ENCODE results near the gene CCDC124.
"Not testable (repeated sequence)": the region's sequence is repeated elsewhere in the genome, so short reads cannot be mapped to it uniquely, and the experiment has no call there.

CCDC124 gene

DNA sequence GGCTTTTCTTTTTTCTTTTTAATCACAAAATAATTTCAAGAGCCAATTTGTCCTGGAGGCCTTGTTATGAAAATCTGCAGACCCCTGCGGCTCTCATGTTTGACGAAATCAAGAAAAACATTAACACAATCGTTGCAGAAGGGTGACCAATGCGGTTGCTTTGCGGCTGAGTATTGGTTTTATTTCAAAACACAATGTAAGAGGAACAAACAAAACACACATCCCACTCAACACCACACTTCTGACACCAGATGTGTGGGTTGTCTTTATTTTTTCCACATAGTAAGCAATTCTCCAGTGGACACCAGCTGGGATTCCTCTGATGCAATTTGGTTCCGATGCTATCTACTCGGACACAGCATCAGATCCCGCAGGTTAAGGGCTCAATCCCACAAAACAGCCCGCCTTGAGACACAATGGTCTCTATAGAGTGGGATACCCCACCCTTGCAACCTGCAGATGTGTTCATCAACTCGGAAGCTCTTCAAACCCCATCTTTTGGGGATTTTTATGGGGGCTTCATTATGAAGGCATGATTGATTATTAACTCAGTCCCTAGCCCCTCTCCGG is 21.9 kb upstream of the CCDC124 start:
- H3K4me1 ChIP-seq (ENCODE audit: control insufficient read depth, low read length), result no peaks in the 10 kb centered on the region
- H4K20me1 ChIP-seq (ENCODE audit: control insufficient read depth, insufficient read depth, low read depth, low read length), result no peaks in the 10 kb centered on the region
- H3K27ac ChIP-seq (ENCODE audit: low read depth, low read length), result no peak overlapping the region
- TF ChIP-seq, protein P1, sequence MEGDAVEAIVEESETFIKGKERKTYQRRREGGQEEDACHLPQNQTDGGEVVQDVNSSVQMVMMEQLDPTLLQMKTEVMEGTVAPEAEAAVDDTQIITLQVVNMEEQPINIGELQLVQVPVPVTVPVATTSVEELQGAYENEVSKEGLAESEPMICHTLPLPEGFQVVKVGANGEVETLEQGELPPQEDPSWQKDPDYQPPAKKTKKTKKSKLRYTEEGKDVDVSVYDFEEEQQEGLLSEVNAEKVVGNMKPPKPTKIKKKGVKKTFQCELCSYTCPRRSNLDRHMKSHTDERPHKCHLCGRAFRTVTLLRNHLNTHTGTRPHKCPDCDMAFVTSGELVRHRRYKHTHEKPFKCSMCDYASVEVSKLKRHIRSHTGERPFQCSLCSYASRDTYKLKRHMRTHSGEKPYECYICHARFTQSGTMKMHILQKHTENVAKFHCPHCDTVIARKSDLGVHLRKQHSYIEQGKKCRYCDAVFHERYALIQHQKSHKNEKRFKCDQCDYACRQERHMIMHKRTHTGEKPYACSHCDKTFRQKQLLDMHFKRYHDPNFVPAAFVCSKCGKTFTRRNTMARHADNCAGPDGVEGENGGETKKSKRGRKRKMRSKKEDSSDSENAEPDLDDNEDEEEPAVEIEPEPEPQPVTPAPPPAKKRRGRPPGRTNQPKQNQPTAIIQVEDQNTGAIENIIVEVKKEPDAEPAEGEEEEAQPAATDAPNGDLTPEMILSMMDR (IDR thresholded peaks at IDR 0.05; ENCODE audit: low read depth, low read length, poor library complexity, severe bottlenecking), result no peak
- no peak for TF ChIP-seq EZH2phosphoT487 (IDR thresholded peaks at IDR 0.05; ENCODE audit: borderline replicate concordance, low read length)
- H3K27me3 ChIP-seq (ENCODE audit: control insufficient read depth, low read length), result no peaks in the 10 kb centered on the region
- no peaks in the 10 kb centered on the region for H3K36me3 ChIP-seq (ENCODE audit: control insufficient read depth, low read length)
- H3F3A ChIP-seq (ENCODE audit: control insufficient read depth, insufficient read depth), result no peaks in the 10 kb centered on the region
- H3K9me3 ChIP-seq (ENCODE audit: control insufficient read depth, insufficient read depth, low read length), result peaks cover 10% of the 10 kb centered on the region
- no peaks in the 10 kb centered on the region for H3K9me2 ChIP-seq (replicated peaks; ENCODE audit: control insufficient read depth, low read length)
- no peak overlapping the region for H3K4me3 ChIP-seq (ENCODE audit: low read length)
- H3K79me2 ChIP-seq (ENCODE audit: control insufficient read depth, low read length), result no peaks in the 10 kb centered on the region
- no peak overlapping the region for H3K4me2 ChIP-seq (ENCODE audit: low read length)

- no peak overlapping the region for H3K4me3 ChIP-seq (ENCODE audit: low read length)
Measured at GRCh38 chr19:17915940-17916593, 16.7 kb upstream of the CCDC124 start.

DNA sequence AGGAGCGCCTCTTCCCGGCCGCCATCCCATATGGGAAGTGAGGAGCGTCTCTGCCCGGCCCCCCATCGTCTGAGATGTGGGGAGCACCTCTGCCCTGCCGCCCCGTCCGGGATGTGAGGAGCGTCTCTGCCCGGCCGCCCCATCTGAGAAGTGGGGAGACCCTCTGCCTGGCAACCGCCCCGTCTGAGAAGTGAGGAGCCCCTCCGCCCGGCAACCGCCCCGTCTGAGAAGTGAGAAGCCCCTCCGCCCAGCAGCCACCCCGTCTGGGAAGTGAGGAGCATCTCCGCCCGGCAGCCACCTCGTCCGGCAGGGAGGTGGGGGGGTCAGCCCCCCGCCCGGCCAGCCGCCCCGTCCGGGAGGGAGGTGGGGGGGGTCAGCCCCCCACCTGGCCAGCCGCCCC is 14.7 kb upstream of the CCDC124 start:
- not testable (repeated sequence) for H3K9me2 ChIP-seq (replicated peaks; ENCODE audit: control insufficient read depth, low read length); H3K79me2 ChIP-seq (ENCODE audit: control insufficient read depth, low read length); H3K4me1 ChIP-seq (ENCODE audit: control insufficient read depth, low read length); H3K36me3 ChIP-seq (ENCODE audit: control insufficient read depth, low read length); H3K4me3 ChIP-seq (ENCODE audit: low read length); H3F3A ChIP-seq (ENCODE audit: control insufficient read depth, insufficient read depth); H4K20me1 ChIP-seq (ENCODE audit: control insufficient read depth, insufficient read depth, low read depth, low read length); H3K9me3 ChIP-seq (ENCODE audit: control insufficient read depth, insufficient read depth, low read length); H3K27ac ChIP-seq (ENCODE audit: low read depth, low read length); H3K4me2 ChIP-seq (ENCODE audit: low read length); H3K27me3 ChIP-seq (ENCODE audit: control insufficient read depth, low read length)

More at GRCh38 chr19:17915940-17916593, 16.7 kb upstream of the CCDC124 start:
- H3K79me2 ChIP-seq (ENCODE audit: control insufficient read depth, low read length), result no peaks in the 10 kb centered on the region
- no peaks in the 10 kb centered on the region for H3K36me3 ChIP-seq (ENCODE audit: control insufficient read depth, low read length)
- H3K4me2 ChIP-seq (ENCODE audit: low read length), result no peak overlapping the region
- H3K27ac ChIP-seq (ENCODE audit: low read depth, low read length), result no peak overlapping the region
- peaks cover 5% of the 10 kb centered on the region; the same call in 1 of the 2 replicates for H3K27me3 ChIP-seq (ENCODE audit: control insufficient read depth, low read length)
- peaks cover 3% of the 10 kb centered on the region; the same call in 1 of the 2 replicates for H3K9me3 ChIP-seq (ENCODE audit: control insufficient read depth, insufficient read depth, low read length)
- H3F3A ChIP-seq (ENCODE audit: control insufficient read depth, insufficient read depth), result no peaks in the 10 kb centered on the region
- H4K20me1 ChIP-seq (ENCODE audit: control insufficient read depth, insufficient read depth, low read depth, low read length), result no peaks in the 10 kb centered on the region
- H3K9me2 ChIP-seq (replicated peaks; ENCODE audit: control insufficient read depth, low read length), result no peaks in the 10 kb centered on the region
- H3K4me1 ChIP-seq (ENCODE audit: control insufficient read depth, low read length), result no peaks in the 10 kb centered on the region
- TF ChIP-seq, protein P1 (IDR thresholded peaks at IDR 0.05; ENCODE audit: low read depth, low read length, poor library complexity, severe bottlenecking), result no peak
- no peak for TF ChIP-seq EZH2phosphoT487 (IDR thresholded peaks at IDR 0.05; ENCODE audit: borderline replicate concordance, low read length)

DNA sequence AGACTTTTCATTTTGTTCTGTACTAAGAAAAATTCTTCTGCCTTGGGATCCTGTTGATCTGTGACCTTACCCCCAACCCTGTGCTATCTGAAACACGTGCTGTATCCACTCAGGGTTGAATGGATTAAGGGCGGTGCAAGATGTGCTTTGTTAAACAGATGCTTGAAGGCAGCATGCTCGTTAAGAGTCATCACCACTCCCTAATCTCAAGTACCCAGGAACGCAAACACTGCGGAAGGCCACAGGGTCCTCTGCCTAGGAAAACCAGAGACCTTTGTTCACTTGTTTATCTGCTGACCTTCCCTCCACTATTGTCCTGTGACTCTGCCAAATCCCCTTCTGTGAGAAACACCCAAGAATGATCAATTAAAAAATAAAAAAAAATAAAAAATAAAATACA is 13.7 kb upstream of the CCDC124 start:
- not testable (repeated sequence) for H3K27ac ChIP-seq (ENCODE audit: low read depth, low read length); H3F3A ChIP-seq (ENCODE audit: control insufficient read depth, insufficient read depth); H3K4me3 ChIP-seq (ENCODE audit: low read length); H4K20me1 ChIP-seq (ENCODE audit: control insufficient read depth, insufficient read depth, low read depth, low read length); H3K4me2 ChIP-seq (ENCODE audit: low read length); H3K79me2 ChIP-seq (ENCODE audit: control insufficient read depth, low read length); H3K9me2 ChIP-seq (replicated peaks; ENCODE audit: control insufficient read depth, low read length); H3K4me1 ChIP-seq (ENCODE audit: control insufficient read depth, low read length); H3K9me3 ChIP-seq (ENCODE audit: control insufficient read depth, insufficient read depth, low read length); H3K36me3 ChIP-seq (ENCODE audit: control insufficient read depth, low read length); H3K27me3 ChIP-seq (ENCODE audit: control insufficient read depth, low read length)
